ENCODE data around the gene SERP2.
A peak's percentile ranks its signal among the peaks of the same experiment; 100 is the strongest.

Gene SERP2

DNA sequence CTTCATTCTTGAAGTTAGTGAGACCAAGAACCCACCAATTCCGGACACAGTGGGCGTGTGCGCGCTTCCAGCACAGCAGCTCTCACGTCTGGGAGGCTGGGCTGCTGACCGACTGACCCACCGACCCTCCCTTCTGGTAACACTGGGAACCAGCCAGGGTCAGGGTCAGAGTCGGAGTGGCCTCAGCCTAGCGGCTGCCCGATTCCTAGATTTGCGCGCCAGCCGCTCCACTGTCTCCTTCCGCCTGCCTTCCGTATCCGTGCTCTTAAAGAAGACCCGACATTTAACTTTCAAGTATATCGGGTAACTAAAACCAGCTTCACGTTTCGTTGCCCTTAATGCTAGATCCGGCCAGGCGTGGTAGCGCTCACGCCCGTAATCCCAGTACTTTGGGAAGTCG, 41.1 kb downstream of the SERP2 start:
- no peak for DNase-seq

DNA sequence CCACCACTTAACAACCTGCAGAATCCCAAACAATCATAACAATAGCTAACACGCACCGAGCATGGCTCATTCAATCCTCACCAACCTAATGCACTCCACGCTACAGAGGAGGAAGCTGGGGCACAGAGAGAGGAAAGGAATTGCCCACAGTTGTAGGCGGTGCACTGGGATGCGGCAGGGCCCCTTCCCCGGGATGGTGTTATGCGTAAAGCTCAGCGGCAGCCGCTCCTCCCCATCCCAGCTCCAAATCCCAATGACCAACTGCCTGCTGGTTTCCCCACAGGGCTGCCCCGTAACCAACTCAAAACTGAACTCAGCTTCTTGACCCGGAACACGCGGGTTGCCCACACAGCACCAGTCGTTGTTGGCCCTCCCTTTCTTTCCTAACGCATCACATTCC, 42.2 kb downstream of the SERP2 start:
- DNase-seq = no peak

DNA sequence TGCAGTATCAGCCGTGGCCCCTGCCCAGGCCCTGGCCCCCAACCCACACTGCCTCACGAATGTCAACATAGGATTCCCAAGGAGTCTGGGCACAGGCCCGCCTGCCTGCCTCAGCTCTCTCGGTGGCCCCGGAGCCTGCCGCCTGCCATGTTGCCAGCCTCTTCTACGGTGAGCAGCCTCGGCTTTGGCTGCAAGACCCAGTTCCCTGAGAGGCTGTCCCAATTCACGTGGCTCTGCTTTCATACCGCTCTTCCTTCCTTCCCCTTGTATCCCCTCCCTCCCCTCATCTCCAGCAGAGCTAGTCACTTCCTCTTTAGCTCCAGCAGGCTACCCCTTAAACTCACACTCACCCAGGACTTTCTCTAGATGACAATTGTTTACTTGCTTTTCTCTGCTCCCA, 42.7 kb downstream of the SERP2 start:
- no peak for DNase-seq

DNA sequence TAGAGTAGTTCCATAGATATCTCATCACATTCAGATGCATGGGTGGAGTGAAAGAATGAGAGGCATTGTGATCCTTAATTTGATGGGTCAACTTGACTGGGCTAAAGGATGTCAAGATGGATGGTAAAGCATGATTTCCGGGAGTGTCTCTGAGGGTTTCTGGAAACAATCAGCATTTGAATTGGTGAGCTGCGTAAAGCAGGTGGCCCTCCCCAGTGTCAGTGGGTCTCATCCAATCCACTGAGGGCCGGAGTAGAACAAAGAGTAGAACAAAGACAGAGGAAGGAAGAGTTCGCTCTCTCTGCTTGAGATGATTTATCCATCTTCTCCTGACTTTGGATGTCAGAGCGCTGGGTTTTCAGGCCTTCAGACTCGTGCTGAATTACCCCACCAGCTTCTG, 43.1 kb downstream of the SERP2 start:
- no peak for DNase-seq

DNA sequence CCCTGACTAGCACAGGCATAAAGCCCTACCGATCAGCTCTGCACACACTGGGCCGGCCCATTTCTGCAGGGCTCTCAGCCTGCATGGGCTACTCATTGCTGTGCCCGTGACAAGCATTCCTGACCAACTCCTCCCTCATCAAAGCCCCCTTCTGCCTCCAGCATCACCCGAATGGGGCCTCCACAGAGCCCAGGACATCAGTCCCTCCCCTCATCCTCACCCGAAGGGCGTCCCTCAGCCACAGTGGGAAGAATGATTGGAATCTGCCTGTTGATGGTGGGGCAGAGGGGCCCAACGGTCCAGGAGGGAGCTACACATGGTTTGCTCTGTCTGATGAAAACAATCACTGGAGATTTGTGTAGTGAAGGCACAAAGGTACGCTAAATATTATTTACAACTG, 43.8 kb downstream of the SERP2 start:
- DNase-seq = no peak

DNA sequence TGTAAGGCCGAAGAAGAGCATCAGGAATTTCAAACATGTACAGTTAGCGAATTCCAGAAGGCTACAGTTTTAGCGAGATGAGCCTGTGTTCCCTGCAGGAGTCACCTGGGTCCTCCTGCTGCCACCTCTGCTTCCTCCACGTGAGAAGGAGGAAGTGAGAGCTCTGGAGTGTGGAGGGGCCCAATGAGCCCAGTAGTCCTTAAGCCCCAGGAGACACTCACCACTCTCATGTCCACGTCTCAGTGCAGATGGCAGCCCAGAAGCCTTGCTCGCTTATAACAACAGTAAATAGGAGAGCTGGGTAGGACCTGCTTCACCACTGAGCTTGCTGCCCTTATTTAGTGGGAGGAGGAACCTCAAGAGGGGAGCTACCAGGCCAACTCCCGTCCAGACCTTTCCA, 44.3 kb downstream of the SERP2 start:
- no peak for DNase-seq

DNA sequence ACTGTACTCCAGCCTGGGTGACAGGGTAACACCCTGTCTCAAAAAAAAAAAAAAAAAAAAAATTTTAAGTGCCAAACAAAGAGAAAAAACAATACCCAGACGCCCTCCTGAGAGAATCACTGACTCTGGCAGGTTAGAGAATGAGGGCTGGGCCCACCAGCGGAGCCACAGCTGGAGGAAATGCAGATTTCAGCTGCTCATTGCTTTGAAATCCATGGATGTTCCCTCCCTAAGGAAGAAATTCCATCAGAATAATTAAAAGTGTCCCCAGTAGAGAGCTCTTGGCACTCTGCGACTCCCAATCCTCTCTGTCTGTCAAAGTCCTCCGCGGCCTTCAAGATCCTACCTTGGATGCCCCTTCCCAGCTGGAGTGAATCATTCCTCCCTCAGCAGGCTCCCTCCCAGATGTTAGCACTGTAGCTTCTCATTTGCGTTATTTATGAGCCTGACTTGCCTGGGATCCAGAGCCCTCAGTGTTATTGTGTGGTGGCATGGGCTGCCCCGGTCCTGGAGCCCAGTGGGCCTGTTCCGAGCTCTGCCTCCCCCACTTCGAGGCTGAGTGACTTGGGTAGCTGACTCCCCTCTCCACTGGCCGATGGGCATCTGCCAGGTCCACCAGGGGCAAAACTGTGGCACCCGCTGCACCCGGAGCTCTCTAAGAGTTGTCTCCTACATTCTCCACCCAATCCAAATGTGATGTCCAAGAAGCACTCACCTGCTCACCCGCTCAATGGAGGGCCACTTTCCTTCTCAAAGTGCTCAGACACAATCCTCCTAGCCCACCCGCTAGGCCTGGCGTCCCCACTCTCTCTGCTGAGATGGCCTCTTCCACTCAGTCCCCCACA, 47.0 kb downstream of the SERP2 start:
- DNase-seq = no peak

DNA sequence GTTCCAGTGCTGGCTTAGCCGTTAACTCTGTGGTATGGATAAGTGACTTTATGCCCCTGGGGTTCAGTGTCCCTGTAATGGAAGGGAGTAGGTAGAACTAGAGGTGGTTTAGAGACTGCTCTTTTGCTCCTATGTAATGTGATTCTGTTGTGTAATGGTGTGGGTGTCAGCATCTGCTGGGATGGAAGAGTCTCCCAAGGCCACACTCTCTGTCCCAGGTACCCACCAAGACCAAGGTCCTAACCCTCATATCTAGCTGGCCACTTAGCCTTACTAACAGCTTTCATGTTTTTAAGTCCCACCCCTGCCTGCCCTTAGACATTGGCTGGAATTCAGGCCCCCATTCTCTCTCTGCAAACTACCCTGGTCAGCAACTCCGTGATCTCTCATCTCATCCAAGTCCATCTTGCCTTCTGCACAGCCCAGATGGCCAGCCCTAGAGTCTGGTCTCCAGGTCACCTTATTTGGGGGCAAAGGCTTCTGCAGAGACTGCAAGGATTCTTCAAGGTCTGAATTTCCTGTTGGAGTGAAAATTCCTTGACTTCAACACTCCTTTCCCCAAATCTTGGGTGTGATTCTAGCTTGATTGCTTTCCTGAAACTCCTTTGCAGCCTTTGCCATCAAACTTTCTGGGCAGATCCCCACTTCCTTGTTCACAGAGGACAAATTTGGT, 48.4 kb downstream of the SERP2 start:
- no peak for DNase-seq

DNA sequence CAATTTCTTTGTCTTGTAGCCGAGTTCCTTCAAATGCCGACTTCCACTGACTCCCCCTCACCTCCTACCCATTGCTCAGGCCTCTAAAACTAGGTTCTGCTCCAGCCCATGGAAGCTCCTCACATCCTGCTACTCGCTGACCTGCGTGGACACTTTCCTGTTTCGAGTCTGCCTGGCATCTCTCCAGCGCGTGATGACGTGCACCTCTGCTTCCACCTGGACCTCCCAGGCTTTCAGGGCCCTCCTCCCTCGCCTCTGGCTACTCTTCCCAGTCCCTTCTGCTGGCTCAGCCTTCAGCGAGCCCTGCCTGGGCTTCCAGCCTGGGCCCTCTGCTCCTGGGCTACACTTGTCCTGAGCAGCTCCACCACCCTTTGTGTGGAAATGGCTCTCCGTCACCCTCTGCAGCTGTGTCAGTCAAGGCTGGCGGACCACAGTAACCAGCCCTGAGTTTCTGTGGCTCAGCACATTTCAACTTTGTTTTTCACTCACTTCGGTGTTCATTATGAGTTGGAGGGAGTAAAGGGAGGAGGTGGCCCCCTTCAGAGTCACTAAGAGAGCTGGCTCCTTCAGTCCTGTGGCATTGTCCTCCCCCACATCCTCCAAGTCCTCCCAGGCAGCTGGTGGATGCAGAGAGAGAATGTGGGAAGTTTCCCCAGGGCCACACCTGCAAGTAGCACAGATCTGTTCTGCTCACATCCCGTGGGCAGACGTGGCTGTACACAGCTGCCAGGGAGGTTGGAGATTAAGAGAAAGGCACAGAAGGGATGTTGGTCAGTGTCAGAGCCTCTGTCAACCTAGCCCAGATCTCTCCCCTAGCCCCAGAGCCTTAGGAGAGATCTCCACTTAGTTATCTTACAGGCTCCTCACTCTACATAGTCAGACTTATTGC, 49.4 kb downstream of the SERP2 start:
- no peak for DNase-seq

DNA sequence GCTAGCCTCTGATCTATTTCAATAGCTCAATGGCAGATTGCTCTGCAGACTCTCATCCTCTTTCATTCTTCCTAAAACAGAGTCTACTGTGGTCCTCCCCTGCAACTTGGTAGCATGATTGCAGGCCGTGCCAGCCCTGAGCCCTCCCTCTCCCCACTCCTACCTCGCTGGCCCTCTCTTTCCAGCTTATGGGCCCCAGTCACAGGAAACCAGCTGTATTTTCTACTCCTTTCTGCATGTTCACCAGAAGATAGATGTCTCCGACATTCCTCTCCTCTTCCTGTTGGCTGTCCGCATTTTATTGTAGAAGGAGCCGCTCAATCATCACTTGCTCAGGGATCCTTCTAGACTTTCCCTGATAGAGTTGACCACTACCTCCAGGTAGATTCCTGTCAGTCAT, 50.2 kb downstream of the SERP2 start:
- no peak for DNase-seq

DNA sequence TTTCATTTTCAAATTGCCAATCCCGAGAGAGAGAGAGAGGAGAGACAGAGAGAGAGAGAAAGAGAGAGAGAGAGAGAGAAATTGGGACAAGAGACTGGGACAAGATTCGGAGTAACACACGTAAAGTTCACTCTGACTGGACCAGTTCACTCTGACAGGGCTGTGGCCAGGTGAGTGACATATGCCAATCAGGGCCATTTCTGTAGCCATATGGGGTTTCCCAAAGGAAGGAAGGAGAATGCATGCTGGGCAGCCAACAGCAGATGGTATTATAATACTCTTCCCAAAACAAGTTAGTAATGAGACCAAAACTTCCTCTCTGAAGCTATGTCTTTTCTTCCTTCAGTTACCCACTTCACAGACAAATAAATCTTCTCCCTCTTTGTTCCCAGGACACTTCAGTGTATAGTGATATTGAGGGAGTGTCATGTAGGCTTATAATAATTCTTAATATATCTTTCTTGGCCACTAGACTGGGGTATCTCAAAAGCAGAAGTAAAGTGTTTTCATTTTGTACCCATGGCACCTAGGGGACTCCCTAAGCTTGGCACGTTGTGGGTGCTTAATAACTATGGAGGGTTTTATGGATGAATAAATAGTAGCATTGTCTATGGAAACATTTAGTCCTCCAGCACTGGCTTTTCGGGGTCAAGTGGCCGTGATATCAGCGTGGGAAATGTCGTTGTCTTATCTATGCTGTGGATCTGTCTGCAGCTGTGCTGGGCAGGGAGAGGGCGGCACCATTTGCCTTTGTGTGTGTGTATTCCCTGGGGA, 51.6 kb downstream of the SERP2 start:
- DNase-seq = no peak

DNA sequence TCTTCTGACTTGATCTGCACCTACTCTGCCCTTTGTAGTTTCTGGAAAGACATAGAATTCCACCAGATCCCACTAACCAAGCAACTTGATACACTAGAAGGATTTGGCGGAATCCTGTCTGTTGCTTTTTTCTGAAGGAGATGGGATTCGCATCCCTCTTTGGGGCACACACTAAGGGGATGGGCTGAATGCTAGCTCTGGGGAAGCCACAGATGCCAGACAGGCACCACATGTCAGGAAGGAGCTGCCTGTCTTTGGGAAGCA, 52.1 kb downstream of the SERP2 start:
- DNase-seq = no peak

DNA sequence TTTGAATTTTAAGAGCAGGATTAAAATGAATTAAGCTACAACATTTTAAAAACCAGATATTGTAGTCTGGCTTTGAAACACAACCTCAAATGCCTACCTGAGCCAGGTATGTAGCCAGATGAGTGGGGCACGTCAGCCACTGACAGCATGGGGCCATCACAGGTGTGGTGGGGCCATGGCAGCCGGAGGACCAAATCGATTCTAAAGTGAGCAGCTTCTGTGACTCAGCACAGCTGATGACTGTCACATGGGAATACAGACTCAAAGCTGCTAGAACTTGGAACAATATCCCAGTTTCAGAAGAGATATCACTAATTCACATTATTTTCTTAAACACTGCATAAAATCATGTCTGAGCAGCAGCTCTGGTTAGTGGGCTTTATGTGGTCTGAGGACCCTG, 52.8 kb downstream of the SERP2 start:
- no peak for DNase-seq

DNA sequence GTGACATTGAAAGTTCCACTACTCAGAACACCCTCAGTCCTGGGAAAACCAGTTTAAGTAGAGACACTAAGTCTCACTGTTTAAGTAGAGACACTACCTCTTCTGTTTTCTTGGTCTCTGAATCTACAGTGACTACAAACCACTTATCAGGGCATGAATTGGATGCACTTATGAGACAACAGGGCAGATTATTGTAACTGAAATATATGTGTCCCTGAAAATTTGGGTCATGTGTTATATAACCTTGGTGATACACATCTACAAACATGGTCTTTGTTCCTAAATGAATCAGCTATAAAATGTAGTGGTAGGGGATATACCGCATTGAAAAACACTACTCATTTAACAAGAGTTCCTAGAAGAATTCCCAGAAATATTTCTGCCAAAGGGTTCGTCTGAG, 55.7 kb downstream of the SERP2 start:
- no peak for DNase-seq

DNA sequence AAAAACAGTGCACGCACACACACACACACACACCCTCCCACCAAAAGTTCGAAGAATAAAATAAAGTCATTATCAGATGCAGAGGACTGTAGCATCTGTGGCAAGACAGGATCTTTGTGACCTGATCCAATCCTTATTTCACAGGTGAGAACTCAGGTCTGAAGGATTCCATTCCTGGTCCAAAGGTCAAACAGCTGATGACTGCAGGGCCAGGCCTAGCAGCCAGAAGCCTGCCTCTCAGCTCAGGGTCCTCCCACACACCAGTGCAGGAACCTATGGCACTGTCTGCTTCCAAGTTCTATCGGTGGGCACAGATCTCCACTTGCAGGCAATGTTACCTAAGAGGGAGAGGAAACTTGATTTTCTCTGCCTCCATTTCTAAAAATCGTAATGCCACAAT, 57.5 kb downstream of the SERP2 start:
- DNase-seq = no peak

DNA sequence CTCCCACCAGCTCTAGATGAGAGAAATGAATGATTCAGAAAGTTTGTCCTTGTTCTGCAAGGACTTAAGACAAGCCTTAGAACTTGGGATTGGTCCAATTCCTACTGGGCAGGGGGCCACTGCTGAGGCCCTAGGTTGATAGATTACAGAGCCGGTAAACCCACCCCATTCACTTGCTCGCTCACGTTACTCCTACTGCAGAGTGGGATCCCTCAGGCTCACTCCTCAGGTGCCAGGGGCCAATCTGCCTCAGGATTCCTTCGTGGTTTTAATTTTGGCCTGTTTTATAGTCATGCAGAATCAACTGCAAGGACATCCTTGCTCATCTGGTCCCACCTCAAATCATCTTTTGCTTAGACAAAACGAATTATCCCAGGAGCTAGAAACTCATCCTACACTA, 59.0 kb downstream of the SERP2 start:
- no peak for DNase-seq

DNA sequence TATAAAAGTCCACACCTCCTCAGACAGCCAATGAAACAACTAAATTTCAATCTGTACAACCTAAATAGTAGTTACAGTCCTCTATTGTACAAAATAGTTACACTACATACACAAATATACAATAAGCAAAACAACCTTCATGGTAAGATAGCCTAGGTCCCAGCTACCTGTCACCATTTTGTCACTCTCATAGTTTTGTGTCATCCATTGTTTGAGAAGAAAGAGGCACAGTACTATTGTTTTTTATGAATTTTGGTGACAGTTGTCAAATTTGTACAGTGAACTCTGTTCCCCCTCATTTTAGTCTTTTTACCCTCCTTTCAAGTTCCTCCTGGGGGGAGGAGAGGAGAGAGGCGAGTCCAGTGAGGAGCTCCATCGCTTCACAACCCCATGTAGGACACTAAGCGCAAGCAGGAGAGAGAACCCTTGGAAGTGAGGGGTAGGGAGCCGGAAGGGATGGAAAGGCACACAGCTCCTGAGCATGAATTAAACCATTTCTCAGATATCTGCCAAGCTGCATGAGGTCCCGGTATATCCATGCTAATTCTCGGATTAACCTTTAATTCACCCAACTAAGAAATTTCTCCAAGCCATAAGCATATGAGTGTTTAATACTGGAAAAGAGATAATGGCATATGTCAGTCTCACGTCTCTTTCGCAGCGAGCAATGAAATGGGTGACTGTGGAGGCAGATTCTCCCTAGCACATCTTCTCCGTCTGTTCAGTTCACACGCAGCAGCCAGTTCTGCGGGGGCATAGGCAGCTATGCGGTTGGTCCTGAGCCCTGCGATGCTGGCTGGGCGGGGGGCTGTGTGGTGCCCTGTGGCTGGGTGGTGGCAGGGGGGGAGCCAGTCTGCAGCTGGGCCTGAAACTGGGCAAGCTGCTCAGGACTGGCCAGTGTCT, 60.5 kb downstream of the SERP2 start:
- DNase-seq = no peak

DNA sequence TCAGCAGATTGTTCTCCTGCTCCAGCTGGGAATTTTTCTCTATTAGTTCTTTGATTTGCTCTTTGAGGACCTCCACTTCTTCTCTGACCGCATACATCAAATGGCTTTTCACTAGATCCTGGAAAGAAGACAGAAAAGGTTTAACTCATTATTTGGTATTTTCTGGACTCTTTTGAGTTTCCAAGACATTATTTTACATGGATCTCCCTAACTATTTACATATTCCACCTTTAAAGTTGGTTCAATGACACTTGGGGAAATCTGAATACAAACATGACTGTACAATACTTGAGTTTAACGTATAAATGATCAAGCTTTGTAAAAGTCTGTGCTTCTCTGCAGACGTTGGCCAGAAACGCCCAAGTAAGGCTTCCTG, 61.1 kb downstream of the SERP2 start:
- DNase-seq = no peak

DNA sequence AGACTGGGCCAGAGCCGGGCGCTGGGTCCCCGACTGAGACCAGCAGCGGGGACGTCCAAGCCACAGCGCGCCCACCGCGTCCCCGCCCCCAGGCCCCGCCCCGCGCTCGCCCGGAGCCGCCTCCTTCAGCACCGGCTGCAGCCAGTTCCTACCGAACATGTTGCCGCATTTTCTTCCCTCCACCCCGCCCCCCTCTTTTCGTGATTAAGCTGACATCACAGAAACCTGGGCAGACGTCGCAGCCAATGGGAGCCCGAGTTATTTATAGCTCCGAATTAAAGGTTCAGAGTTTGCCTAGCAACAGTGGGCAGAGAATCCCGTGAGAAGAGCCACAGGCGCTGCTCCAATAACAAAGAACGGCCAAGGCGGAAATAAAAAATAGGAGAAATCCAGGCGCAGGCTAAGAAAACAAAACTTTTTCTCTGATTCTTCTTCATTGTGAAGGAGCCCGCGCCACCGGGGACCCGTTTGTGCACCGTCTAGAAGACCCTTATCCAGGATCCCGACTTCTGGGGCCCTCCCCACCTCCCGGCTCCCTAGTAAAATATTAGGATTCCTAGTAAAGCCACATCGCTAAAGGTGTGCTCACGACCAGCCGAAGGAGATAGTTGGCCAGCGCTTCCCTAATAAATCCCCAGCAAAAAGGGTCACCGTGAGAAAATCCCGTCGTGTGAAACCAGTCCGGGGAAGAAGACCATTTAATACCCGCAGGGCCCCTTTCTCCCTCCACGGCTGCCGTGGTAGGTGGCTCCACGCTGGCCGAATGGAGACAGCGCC, 61.7 kb downstream of the SERP2 start:
- peak; percentile 92 for DNase-seq

DNA sequence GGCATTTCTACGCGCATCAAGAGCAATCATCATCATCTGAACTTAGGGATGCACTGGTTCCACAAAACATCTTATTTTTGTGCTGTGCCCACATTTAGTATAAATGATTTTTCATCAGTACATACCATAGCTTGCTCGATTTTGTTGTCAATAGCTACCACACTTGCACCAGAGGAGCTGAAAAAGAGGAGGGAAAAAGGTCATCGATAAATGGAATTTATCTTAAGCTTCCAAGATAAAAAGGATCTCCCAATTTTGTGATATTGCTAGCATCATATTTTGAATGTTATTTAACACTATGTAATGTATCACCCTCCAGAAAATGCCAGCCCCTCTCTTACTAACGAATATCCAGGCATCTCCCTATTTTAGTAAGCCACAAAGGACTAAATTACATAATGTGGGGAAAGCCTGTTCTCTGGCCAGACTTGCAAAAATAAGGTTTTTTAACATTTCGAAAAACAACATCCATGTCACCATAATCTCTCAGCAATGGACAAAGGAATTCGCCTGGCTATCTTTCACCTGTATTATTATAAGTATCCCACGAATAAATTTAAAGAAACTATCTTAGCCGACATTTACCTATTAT, 62.4 kb downstream of the SERP2 start:
- DNase-seq = no peak
